Testis (tissue), 3 donors: ENCODE measurements around the gene SNX11. TPM values are rescaled to one million over a fixed set of nuclear protein-coding genes. Genes with fewer than 3 reads are reported as not detected.

Experiments
- DNase-seq: peaks from one replicate; pipeline ENCODE4 v3.0.0-alpha.2; 2019
- H3K27ac ChIP-seq, 2 donors: fragments of 200-600 bp; sonication (generic); one replicate each; pipeline ENCODE4 v1.5.1; 2019
- H3K27me3 ChIP-seq: fragments of 200-600 bp; sonication (generic); one replicate; pipeline ENCODE4 v1.5.1; 2019
- H3K36me3 ChIP-seq: fragments of 200-600 bp; sonication (generic); one replicate; pipeline ENCODE4 v1.5.1; 2017; ENCODE audit warnings: low read depth; ENCODE audit errors: missing control alignments
- H3K4me1 ChIP-seq: fragments of 200-600 bp; sonication (generic); one replicate; pipeline ENCODE4 v1.5.1; 2019
- H3K4me3 ChIP-seq, 2 donors: fragments of 200-600 bp; sonication (generic); one replicate each; pipeline ENCODE4 v1.5.1; 2017 to 2019
- H3K9me3 ChIP-seq: fragments of 200-600 bp; sonication (generic); one replicate; pipeline ENCODE4 v1.5.1; 2017
- CTCF ChIP-seq, 3 experiments: fragments of 450-650 bp in 2 of 3; fragments of 200-600 bp in 1 of 3; sonication (generic) in 1 of 3; IDR thresholded peaks; one replicate each; pipeline ENCODE4 v1.5.1; 2016 to 2019; ENCODE audit warnings: antibody characterized with exemption in 3 of 3, mild to moderate bottlenecking in 2 of 3, moderate library complexity in 1 of 3
- POLR2A ChIP-seq: fragments of 450-650 bp; IDR thresholded peaks from one replicate; pipeline ENCODE4 v1.6.1; 2017; ENCODE audit warnings: antibody characterized with exemption, mild to moderate bottlenecking, moderate library complexity
- WGBS, 2 donors: methylation state at CpG; one replicate each; pipeline ENCODE4 v1.1.5; 2018; 5-methylcytosine and 5-hydroxymethylcytosine counted together
- intact Hi-C: fragments of 100-400 bp; cut with DNase I; formaldehyde crosslinking; loops from one replicate; pipeline ENCODE4 v1.15.1; 2023; ENCODE audit warnings: low total_unique reads
- polyA plus RNA-seq: library from polyadenylated mRNA; stranded (reverse); fragments of 350-450 nt; fragmentation: Illumina TruSeq; extraction: RNeasy Lipid Tissue Mini Kit (QIAGEN cat#74804); gene quantifications from one replicate; pipeline ENCODE4 v1.2.3, GENCODE V29; 2014; ENCODE audit warnings: low read depth, low replicate concordance; ENCODE audit not compliant: insufficient read depth
- total RNA-seq, 2 donors: library from RNA; depleted of rRNA; stranded (reverse); fragments of >200 nt; gene quantifications; one replicate each; pipeline ENCODE4 v1.2.3, GENCODE V29; 2016

Gene SNX11
- total and polyA plus RNA-seq, 3 donors from 2014 or later, result 20.3 to 23.1 (median 23.1) TPM

GRCh38 chr17:48127371-48128051, 19.9 kb downstream of the SNX11 start:
- Histone ChIP-seq H3K4me1 (peaks cover 4% of the 10 kb centered on the region), H3K36me3 (no peaks in the 10 kb centered on the region), H3K27me3 (no peaks in the 10 kb centered on the region), H3K27ac (no peak overlapping the region), H3K4me3 (no peak overlapping the region), H3K9me3 (no peaks in the 10 kb centered on the region)
- DNase-seq, result no peak
- intact Hi-C loops, result no loop called here
- WGBS, 2 donors, result 76 to 83% methylated on average over 9 of the region's 9 CpGs
- TF ChIP-seq CTCF (IDR thresholded peaks at IDR 0.05) (no peak), POLR2A (no peak)

- 54 to 56% methylated on average over 5 of the region's 5 CpGs for WGBS, 2 donors
- Histone ChIP-seq H3K27me3 (no peaks in the 10 kb centered on the region), H3K4me3 (no peak overlapping the region), H3K36me3 (no peaks in the 10 kb centered on the region), H3K27ac (no peak overlapping the region), H3K9me3 (no peaks in the 10 kb centered on the region), H3K4me1 (peaks cover 4% of the 10 kb centered on the region)
- DNase-seq, result no peak
- intact Hi-C loops, result no loop called here
- TF ChIP-seq POLR2A (no peak), CTCF (IDR thresholded peaks at IDR 0.05) (no peak)
Observed at GRCh38 chr17:48128400-48128799, 20.8 kb downstream of the SNX11 start.

GRCh38 chr17:48129981-48130380, 22.4 kb downstream of the SNX11 start:
- intact Hi-C loops, result loop anchor here (10.0 kb wide), 1 partner anchor 45 kb away; no protein-coding TSS in a partner anchor
- WGBS, 2 donors, result 62 to 64% methylated on average over 5 of the region's 5 CpGs
- H3K4me1 ChIP-seq, result peaks cover 4% of the 10 kb centered on the region
- H3K36me3 ChIP-seq, result no peaks in the 10 kb centered on the region
- no peak for DNase-seq
- TF ChIP-seq CTCF (IDR thresholded peaks at IDR 0.05), result no peak
- TF ChIP-seq POLR2A, result no peak
- no peak overlapping the region for H3K27ac ChIP-seq
- H3K9me3 ChIP-seq, result no peaks in the 10 kb centered on the region
- no peak overlapping the region for H3K4me3 ChIP-seq
- no peaks in the 10 kb centered on the region for H3K27me3 ChIP-seq

GRCh38 chr17:48131216-48131824, 23.8 kb downstream of the SNX11 start:
- H3K27ac ChIP-seq, result no peak overlapping the region
- intact Hi-C loops, result loop anchor here (10.0 kb wide), 1 partner anchor 47 kb away; no protein-coding TSS in a partner anchor
- H3K27me3 ChIP-seq, result no peaks in the 10 kb centered on the region
- no peaks in the 10 kb centered on the region for H3K9me3 ChIP-seq
- no peak overlapping the region for H3K4me3 ChIP-seq
- WGBS, 2 donors, result 45 to 50% methylated on average over 4 of the region's 4 CpGs
- no peaks in the 10 kb centered on the region for H3K4me1 ChIP-seq
- DNase-seq, result peak; percentile 73
- peak; percentile 62 to 79 (median 78) for TF ChIP-seq CTCF (IDR thresholded peaks at IDR 0.05)
- no peak for TF ChIP-seq POLR2A
- H3K36me3 ChIP-seq, result no peaks in the 10 kb centered on the region
